Duodenal mucosa (tissue), 2 donors: ENCODE measurements around the gene FCAR.
"Not testable (repeated sequence)": the region's sequence is repeated elsewhere in the genome, so short reads cannot be mapped to it uniquely, and the experiment has no call there.

Experiments used
- H3K27ac ChIP-seq: one replicate; pipeline ENCODE4 v1.7.0; 2013; ENCODE audit warnings: low read depth, low read length
- H3K27me3 ChIP-seq, 2 donors: one replicate each; pipeline ENCODE4 v1.7.0; 2013; ENCODE audit warnings: low read length in 2 of 2, control low read depth in 1 of 2; ENCODE audit not compliant: insufficient read depth in 2 of 2, control insufficient read depth in 1 of 2
- H3K36me3 ChIP-seq, 2 donors: one replicate each; pipeline ENCODE4 v1.7.0; 2013; ENCODE audit warnings: low read length in 2 of 2, control low read depth in 1 of 2; ENCODE audit not compliant: insufficient read depth in 2 of 2, control insufficient read depth in 1 of 2
- H3K4me1 ChIP-seq, 2 donors: one replicate each; pipeline ENCODE4 v1.7.0; 2013; ENCODE audit warnings: low read length in 2 of 2, control low read depth in 1 of 2; ENCODE audit not compliant: insufficient read depth in 2 of 2, control insufficient read depth in 1 of 2
- H3K4me3 ChIP-seq, 2 donors: one replicate each; pipeline ENCODE4 v1.7.0; 2013; ENCODE audit warnings: low read length in 2 of 2, low read depth in 1 of 2
- H3K9ac ChIP-seq, 2 donors: one replicate each; pipeline ENCODE4 v1.7.0; 2013; ENCODE audit warnings: low read length in 2 of 2, low read depth in 1 of 2
- H3K9me3 ChIP-seq, 2 donors: one replicate each; pipeline ENCODE4 v1.7.0; 2013; ENCODE audit warnings: low read length in 2 of 2, control low read depth in 1 of 2; ENCODE audit not compliant: control insufficient read depth in 1 of 2

FCAR gene

GRCh38 chr19:54938906-54939305, 64.9 kb downstream of the FCAR start:
- no peak overlapping the region for H3K4me3 ChIP-seq
- H3K27me3 ChIP-seq: no peaks in the 10 kb centered on the region
- no peaks in the 10 kb centered on the region for H3K4me1 ChIP-seq
- H3K36me3 ChIP-seq: no peaks in the 10 kb centered on the region
- no peaks in the 10 kb centered on the region for H3K9me3 ChIP-seq
- H3K9ac ChIP-seq: no peak overlapping the region
- H3K27ac ChIP-seq: no peak overlapping the region

DNA sequence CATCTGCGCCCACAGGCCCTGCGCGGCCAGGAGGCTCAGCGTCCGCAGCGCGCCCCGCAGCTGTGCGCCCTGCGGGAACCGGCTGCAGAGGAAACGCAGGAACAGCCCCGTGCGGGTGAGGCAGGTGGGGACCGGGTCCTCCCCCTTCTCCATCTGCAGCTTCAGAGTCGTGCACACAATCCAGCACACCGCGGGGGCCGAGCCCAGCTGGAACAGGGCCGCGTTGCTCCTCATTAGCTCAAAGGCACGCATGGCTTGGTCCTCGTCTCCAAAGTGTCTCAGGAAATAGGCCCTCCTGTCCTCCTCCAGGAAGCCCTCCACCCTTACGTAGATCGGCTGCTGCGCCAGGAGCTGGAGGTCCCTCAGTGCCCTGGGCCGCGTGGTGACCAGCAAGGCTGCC, 65.5 kb downstream of the FCAR start:
- H3K9me3 ChIP-seq, H3K27me3 ChIP-seq, H3K4me3 ChIP-seq, H3K36me3 ChIP-seq, H3K9ac ChIP-seq, H3K4me1 ChIP-seq, H3K27ac ChIP-seq: not testable (repeated sequence)
